ENCODE measurements around the gene APEH.

GRCh38 chr3:49662720-49663413 lies 11.3 kb upstream of the APEH start:
- TF ChIP-seq EZH2 (IDR thresholded peaks at IDR 0.05; ENCODE audit: borderline replicate concordance, insufficient read depth, low read length, poor library complexity, severe bottlenecking) (no peak), CTCF (IDR thresholded peaks at IDR 0.05; ENCODE audit: poor library complexity, severe bottlenecking) (no peak), SMC3 (conservative IDR thresholded peaks at IDR 0.05; ENCODE audit: poor library complexity) (no peak), POLR2AphosphoS5 (IDR thresholded peaks at IDR 0.05) (no peak), REST (IDR thresholded peaks at IDR 0.05; ENCODE audit: borderline replicate concordance) (no peak), EP300 (conservative IDR thresholded peaks at IDR 0.05; ENCODE audit: poor library complexity, severe bottlenecking) (no peak), MXI1 (conservative IDR thresholded peaks at IDR 0.05; ENCODE audit: poor library complexity, severe bottlenecking) (no peak)

Data from neural cell (in vitro differentiated cells).